K562 (cell line): ENCODE data around the gene SPINT1. TPM values are rescaled to one million over a fixed set of nuclear protein-coding genes. Genes with fewer than 3 reads are reported as not detected.

Source experiments
- CREBBP ChIP-seq: IDR thresholded peaks from one replicate; pipeline ENCODE4 v1.6.1; 2012; ENCODE audit warnings: low read depth, mild to moderate bottlenecking, control low read depth, inconsistent platforms, low read length
- ELF4 ChIP-seq: fragments of 450-650 bp; formaldehyde crosslinking; IDR thresholded peaks from 2 replicates; pipeline ENCODE4 v1.4.0; 2022; ENCODE audit warnings: missing genetic modification characterization
- ERF ChIP-seq: fragments of 450-650 bp; formaldehyde crosslinking; IDR thresholded peaks from 2 replicates; pipeline ENCODE4 v1.4.0; 2020; ENCODE audit warnings: mild to moderate bottlenecking, mixed read lengths
- GATAD2B ChIP-seq: fragments of 450-650 bp; IDR thresholded peaks from 2 replicates; pipeline ENCODE4 v1.6.1; 2017; ENCODE audit warnings: mild to moderate bottlenecking, borderline replicate concordance
- HMG20B ChIP-seq: fragments of 250-450 bp; sonication (Bioruptor Pico); IDR thresholded peaks from 2 replicates; pipeline ENCODE4 v1.5.0; 2021; ENCODE audit warnings: mild to moderate bottlenecking
- KDM1A ChIP-seq, 2 experiments: fragments of 450-650 bp; IDR thresholded peaks; 2 replicates each; pipeline ENCODE4 v1.6.1; 2016; ENCODE audit warnings: mild to moderate bottlenecking in 2 of 2
- MEF2D ChIP-seq: conservative IDR thresholded peaks from 2 replicates; pipeline ENCODE4 v1.6.1; 2016; ENCODE audit warnings: low read depth, missing genetic modification characterization, missing compliant biosample characterization
- MYBL2 ChIP-seq, 2 experiments: fragments of 450-650 bp in 1 of 2; sonication (generic) in 1 of 2; formaldehyde crosslinking in 1 of 2; IDR thresholded peaks; 2 replicates each; pipeline versions ENCODE4 v1.6.1 to v1.8.1; 2017 to 2022; ENCODE audit warnings: borderline replicate concordance in 1 of 2, inconsistent platforms in 1 of 2, low read depth in 1 of 2, mild to moderate bottlenecking in 1 of 2, missing genetic modification reagents in 1 of 2, moderate library complexity in 1 of 2
- MYC ChIP-seq, 2 experiments: fragments of 250-450 bp in 1 of 2; sonication (Bioruptor Pico) in 1 of 2; IDR thresholded peaks; 2 replicates each; pipeline versions ENCODE4 v1.5.1 to v1.6.1; 2012 to 2021; ENCODE audit warnings: low read depth in 2 of 2, borderline replicate concordance in 1 of 2, improper control_type of control experiment in 1 of 2, low read length in 1 of 2, mild to moderate bottlenecking in 1 of 2, moderate library complexity in 1 of 2
- SMC3 ChIP-seq: conservative IDR thresholded peaks from 2 replicates; pipeline ENCODE4 v1.6.1; 2011; ENCODE audit warnings: low read depth, low read length, improper control_type of control experiment; ENCODE audit not compliant: insufficient read depth
- SPI1 ChIP-seq: IDR thresholded peaks from 2 replicates; pipeline ENCODE4 v1.6.1; 2011; ENCODE audit warnings: low read depth, low read length, control low read depth, borderline replicate concordance
- ZFX ChIP-seq: sonication (generic); formaldehyde crosslinking; IDR thresholded peaks from 2 replicates; pipeline ENCODE4 v1.8.0; 2022; ENCODE audit warnings: mild to moderate bottlenecking, missing genetic modification reagents, moderate library complexity
- polyA plus RNA-seq, 8 experiments: library from polyadenylated mRNA; depleted of rRNA in 4 of 8; stranded (reverse) in 5 of 8; unstranded in 3 of 8; fragments of >200 nt; fragmentation: Nextera tagmentation in 2 of 8; fragmentation: Illumina TruSeq in 1 of 8; extraction: Ambion mirVana in 2 of 8; extraction: Trizol in 1 of 8; gene quantifications; 2 replicates each; pipeline versions ENCODE4 v1.2.1 to v1.2.3, GENCODE V29; 2011 to 2014; ENCODE audit warnings: inconsistent platforms in 1 of 8, missing spikeins in 1 of 8
- total RNA-seq, 7 experiments: library from RNA; depleted of rRNA in 6 of 7; stranded (reverse); fragments of >200 nt in 6 of 7; fragmentation: Illumina TruSeq in 2 of 7; extraction: Trizol in 2 of 7; gene quantifications; 2 replicates each; pipeline versions ENCODE4 v1.2.1 to v1.2.3, GENCODE V29; 2011 to 2021; ENCODE audit warnings: low replicate concordance in 1 of 7
- TF ChIP-seq, protein P1 (sequence below): IDR thresholded peaks from 2 replicates; pipeline ENCODE4 v1.6.1; 2011; ENCODE audit warnings: borderline replicate concordance, low read depth, mild to moderate bottlenecking, moderate library complexity, low read length; ENCODE audit not compliant: insufficient read depth, poor library complexity, severe bottlenecking
- TF ChIP-seq, protein P2 (sequence below): fragments of 450-650 bp; IDR thresholded peaks from 2 replicates; pipeline ENCODE4 v1.7.0; 2016; ENCODE audit warnings: borderline replicate concordance
- TF ChIP-seq, protein P3 (sequence below): sonication (generic); formaldehyde crosslinking; IDR thresholded peaks from 2 replicates; pipeline ENCODE4 v1.8.0; 2022; ENCODE audit warnings: mild to moderate bottlenecking, missing genetic modification reagents, borderline replicate concordance
- TF ChIP-seq, protein P4 (sequence below), 2 experiments: IDR thresholded peaks in 1 of 2; conservative IDR thresholded peaks in 1 of 2; 2 replicates each; pipeline ENCODE4 v1.6.1; 2016; ENCODE audit warnings: low read depth in 2 of 2, mild to moderate bottlenecking in 1 of 2, missing compliant biosample characterization in 1 of 2, missing genetic modification characterization in 1 of 2, moderate library complexity in 1 of 2

The SPINT1 gene
- total and polyA plus RNA-seq, 9 of the 15 experiments (the other 6 are each of a cell fraction or from before 2014, with no cell fraction given), result 0.78 to 4.5 (median 1.5) TPM

DNA sequence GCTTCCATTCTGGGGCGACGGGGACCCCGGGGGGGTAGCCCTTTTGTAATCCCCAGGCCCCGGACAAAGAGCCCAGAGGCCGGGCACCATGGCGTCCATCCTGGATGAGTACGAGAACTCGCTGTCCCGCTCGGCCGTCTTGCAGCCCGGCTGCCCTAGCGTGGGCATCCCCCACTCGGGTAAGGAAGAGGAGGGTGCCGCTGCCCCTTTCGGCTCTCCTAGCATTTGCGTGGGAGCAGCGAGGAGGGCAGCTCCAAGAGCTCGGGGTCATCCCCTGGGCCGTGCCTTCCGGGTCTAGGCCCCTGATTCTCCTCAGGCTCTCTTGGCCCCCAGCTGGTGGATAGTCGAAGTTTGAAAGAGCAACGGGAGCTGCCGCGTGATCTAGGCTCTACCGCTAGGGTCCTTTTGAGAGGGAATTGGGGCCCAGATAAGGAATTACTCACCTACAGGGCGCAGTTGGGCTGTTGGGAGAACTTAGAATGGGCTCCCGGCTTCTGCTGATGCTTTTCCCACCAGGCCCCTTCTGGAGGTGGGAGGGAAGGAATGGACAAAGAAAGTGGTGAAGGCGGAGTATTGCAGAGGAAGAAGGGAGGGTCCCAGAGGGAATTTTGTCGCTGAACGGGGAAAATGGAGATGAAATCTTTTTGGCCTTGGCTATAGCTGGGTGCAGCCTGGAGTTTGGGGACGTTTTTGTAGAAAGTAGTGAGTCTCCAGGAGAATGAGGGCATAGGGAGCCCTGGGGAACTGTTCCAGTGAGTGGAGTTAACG is 51.0 kb downstream of the SPINT1 start (continued):
- TF ChIP-seq MYC (IDR thresholded peaks at IDR 0.05; ENCODE audit: low read depth, low read length), result peak; percentile 65; the same call in 1 of the 2 replicates
- no peak for TF ChIP-seq MYC (CRISPR knock-in tag; IDR thresholded peaks at IDR 0.05; ENCODE audit: borderline replicate concordance, low read depth)
- no peak for TF ChIP-seq SPI1
- TF ChIP-seq SMC3, result peak; percentile 40
- no peak for TF ChIP-seq CREBBP
- TF ChIP-seq GATAD2B, result no peak
- TF ChIP-seq MEF2D, result 0 out of 2 replicates have a peak, but pooled peaks have one; percentile 56
- TF ChIP-seq, protein P1, sequence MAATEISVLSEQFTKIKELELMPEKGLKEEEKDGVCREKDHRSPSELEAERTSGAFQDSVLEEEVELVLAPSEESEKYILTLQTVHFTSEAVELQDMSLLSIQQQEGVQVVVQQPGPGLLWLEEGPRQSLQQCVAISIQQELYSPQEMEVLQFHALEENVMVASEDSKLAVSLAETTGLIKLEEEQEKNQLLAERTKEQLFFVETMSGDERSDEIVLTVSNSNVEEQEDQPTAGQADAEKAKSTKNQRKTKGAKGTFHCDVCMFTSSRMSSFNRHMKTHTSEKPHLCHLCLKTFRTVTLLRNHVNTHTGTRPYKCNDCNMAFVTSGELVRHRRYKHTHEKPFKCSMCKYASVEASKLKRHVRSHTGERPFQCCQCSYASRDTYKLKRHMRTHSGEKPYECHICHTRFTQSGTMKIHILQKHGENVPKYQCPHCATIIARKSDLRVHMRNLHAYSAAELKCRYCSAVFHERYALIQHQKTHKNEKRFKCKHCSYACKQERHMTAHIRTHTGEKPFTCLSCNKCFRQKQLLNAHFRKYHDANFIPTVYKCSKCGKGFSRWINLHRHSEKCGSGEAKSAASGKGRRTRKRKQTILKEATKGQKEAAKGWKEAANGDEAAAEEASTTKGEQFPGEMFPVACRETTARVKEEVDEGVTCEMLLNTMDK, result peak; percentile 82
- TF ChIP-seq, protein P2, sequence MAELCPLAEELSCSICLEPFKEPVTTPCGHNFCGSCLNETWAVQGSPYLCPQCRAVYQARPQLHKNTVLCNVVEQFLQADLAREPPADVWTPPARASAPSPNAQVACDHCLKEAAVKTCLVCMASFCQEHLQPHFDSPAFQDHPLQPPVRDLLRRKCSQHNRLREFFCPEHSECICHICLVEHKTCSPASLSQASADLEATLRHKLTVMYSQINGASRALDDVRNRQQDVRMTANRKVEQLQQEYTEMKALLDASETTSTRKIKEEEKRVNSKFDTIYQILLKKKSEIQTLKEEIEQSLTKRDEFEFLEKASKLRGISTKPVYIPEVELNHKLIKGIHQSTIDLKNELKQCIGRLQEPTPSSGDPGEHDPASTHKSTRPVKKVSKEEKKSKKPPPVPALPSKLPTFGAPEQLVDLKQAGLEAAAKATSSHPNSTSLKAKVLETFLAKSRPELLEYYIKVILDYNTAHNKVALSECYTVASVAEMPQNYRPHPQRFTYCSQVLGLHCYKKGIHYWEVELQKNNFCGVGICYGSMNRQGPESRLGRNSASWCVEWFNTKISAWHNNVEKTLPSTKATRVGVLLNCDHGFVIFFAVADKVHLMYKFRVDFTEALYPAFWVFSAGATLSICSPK, result no peak
- TF ChIP-seq KDM1A (IDR thresholded peaks at IDR 0.05), result no peak
- peak; percentile 65 for TF ChIP-seq ZFX
- TF ChIP-seq MYBL2 (IDR thresholded peaks at IDR 0.05; ENCODE audit: low read depth), result peak; percentile 68
- no peak for TF ChIP-seq MYBL2 (CRISPR knock-in tag; IDR thresholded peaks at IDR 0.05; ENCODE audit: borderline replicate concordance)
- no peak for TF ChIP-seq ERF (CRISPR knock-in tag)
- no peak for TF ChIP-seq ELF4 (CRISPR knock-in tag)
- TF ChIP-seq HMG20B (CRISPR knock-in tag), result no peak
- TF ChIP-seq, protein P3, sequence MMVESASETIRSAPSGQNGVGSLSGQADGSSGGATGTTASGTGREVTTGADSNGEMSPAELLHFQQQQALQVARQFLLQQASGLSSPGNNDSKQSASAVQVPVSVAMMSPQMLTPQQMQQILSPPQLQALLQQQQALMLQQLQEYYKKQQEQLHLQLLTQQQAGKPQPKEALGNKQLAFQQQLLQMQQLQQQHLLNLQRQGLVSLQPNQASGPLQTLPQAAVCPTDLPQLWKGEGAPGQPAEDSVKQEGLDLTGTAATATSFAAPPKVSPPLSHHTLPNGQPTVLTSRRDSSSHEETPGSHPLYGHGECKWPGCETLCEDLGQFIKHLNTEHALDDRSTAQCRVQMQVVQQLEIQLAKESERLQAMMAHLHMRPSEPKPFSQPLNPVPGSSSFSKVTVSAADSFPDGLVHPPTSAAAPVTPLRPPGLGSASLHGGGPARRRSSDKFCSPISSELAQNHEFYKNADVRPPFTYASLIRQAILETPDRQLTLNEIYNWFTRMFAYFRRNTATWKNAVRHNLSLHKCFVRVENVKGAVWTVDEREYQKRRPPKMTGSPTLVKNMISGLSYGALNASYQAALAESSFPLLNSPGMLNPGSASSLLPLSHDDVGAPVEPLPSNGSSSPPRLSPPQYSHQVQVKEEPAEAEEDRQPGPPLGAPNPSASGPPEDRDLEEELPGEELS (CRISPR knock-in tag), result peak; percentile 42; the same call in 1 of the 2 replicates
- TF ChIP-seq, protein P4, sequence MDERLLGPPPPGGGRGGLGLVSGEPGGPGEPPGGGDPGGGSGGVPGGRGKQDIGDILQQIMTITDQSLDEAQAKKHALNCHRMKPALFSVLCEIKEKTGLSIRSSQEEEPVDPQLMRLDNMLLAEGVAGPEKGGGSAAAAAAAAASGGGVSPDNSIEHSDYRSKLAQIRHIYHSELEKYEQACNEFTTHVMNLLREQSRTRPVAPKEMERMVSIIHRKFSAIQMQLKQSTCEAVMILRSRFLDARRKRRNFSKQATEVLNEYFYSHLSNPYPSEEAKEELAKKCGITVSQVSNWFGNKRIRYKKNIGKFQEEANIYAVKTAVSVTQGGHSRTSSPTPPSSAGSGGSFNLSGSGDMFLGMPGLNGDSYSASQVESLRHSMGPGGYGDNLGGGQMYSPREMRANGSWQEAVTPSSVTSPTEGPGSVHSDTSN (CRISPR knock-in tag; IDR thresholded peaks at IDR 0.05; ENCODE audit: low read depth), result no peak
- TF ChIP-seq, protein P4 (tag; conservative IDR thresholded peaks at IDR 0.05; ENCODE audit: low read depth), result no peak
